B cell (primary cell): ENCODE results near the gene NES. TPM values are rescaled to one million over a fixed set of nuclear protein-coding genes. Genes with fewer than 3 reads are reported as not detected.

Experiments
- ATAC-seq: fragments of 200-7000 bp; cut with Tn5 transposase; one replicate; pipeline ENCODE4 v1.10.0; 2021; ENCODE audit warnings: low read depth, mild to moderate bottlenecking, moderate number of reproducible peaks, moderate library complexity
- CTCF ChIA-PET: fragments of 350-600 bp; sonication (Branson Sonifier 250); formaldehyde crosslinking; loops from one replicate; lab custom pipeline; 2021; ENCODE audit warnings: antibody characterized with exemption, inconsistent platforms; lab: Charles Lee
- POLR2A ChIA-PET: fragments of 350-600 bp; sonication (Branson Sonifier 250); formaldehyde crosslinking; loops from one replicate; lab custom pipeline; 2021; ENCODE audit warnings: antibody characterized with exemption; lab: Charles Lee
- DNase-seq: peaks from one replicate; pipeline ENCODE4 v3.0.0; 2013
- H2AFZ ChIP-seq: 2 replicates; pipeline ENCODE4 v1.6.1; 2012; ENCODE audit warnings: mild to moderate bottlenecking, low read depth, low read length; ENCODE audit not compliant: insufficient read depth, poor library complexity, severe bottlenecking
- H3K27ac ChIP-seq, 2 donors: 1 replicate in 1 of 2; 2 replicates in 1 of 2; pipeline ENCODE4 v1.5.1; 2012 to 2013; ENCODE audit warnings: low read length in 2 of 2, mild to moderate bottlenecking in 2 of 2, moderate library complexity in 1 of 2
- H3K27me3 ChIP-seq, 4 experiments: fragments of 200-600 bp in 1 of 4; sonication (generic) in 1 of 4; replicated peaks in 1 of 4; 1 replicate in 2 of 4; 2 replicates in 2 of 4; pipeline versions ENCODE4 v1.6.1 to v1.7.0; 2013 to 2016; ENCODE audit warnings: low read length in 3 of 4, mild to moderate bottlenecking in 2 of 4, mixed read lengths in 1 of 4, moderate library complexity in 1 of 4; ENCODE audit not compliant: insufficient read depth in 4 of 4, control insufficient read depth in 3 of 4; ENCODE audit errors: control extremely low read depth in 1 of 4
- H3K36me3 ChIP-seq, 2 experiments: replicated peaks in 1 of 2; 1 replicate in 1 of 2; 2 replicates in 1 of 2; pipeline versions ENCODE4 v1.6.1 to v1.7.1; 2013; ENCODE audit warnings: low read length in 1 of 2; ENCODE audit not compliant: insufficient read depth in 2 of 2, control insufficient read depth in 1 of 2; ENCODE audit errors: control extremely low read depth in 1 of 2, extremely low read depth in 1 of 2
- H3K4me1 ChIP-seq, 2 donors: fragments of 200-600 bp in 1 of 2; sonication (generic) in 1 of 2; 1 replicate in 1 of 2; 2 replicates in 1 of 2; pipeline versions ENCODE4 v1.5.1 to v1.6.1; 2013 to 2017; ENCODE audit warnings: low read length in 2 of 2; ENCODE audit not compliant: control insufficient read depth in 2 of 2, insufficient read depth in 2 of 2
- H3K4me2 ChIP-seq: replicated peaks from 2 replicates; pipeline ENCODE3; 2012; ENCODE audit warnings: mild to moderate bottlenecking, low read depth, low read length; ENCODE audit not compliant: poor library complexity, severe bottlenecking
- H3K4me3 ChIP-seq, 5 experiments: fragments of 200-600 bp in 1 of 5; sonication (generic) in 1 of 5; 1 replicate in 3 of 5; 2 replicates in 2 of 5; pipeline versions ENCODE4 v1.5.1 to v1.7.0; 2011 to 2016; ENCODE audit warnings: low read length in 4 of 5, mild to moderate bottlenecking in 4 of 5, low read depth in 2 of 5, control low read depth in 1 of 5, moderate library complexity in 1 of 5; ENCODE audit not compliant: insufficient read depth in 1 of 5; ENCODE audit errors: control extremely low read depth in 1 of 5, extremely low read depth in 1 of 5
- H3K79me2 ChIP-seq: fragments of 200-600 bp; sonication (generic); one replicate; pipeline ENCODE4 v1.6.0; 2016; ENCODE audit warnings: low read length; ENCODE audit not compliant: control insufficient read depth, insufficient read depth
- H3K9ac ChIP-seq: fragments of 200-600 bp; sonication (generic); 2 replicates; pipeline ENCODE4 v1.6.1; 2017; ENCODE audit warnings: mild to moderate bottlenecking, low read length, moderate library complexity
- H3K9me3 ChIP-seq, 3 donors: one replicate each; pipeline versions ENCODE4 v1.6.1 to v1.7.1; 2013; ENCODE audit warnings: low read length in 2 of 3; ENCODE audit not compliant: control insufficient read depth in 2 of 3, insufficient read depth in 1 of 3; ENCODE audit errors: control extremely low read depth in 1 of 3
- H4K20me1 ChIP-seq: 2 replicates; pipeline ENCODE4 v1.6.0; 2012; ENCODE audit warnings: mild to moderate bottlenecking, low read length; ENCODE audit not compliant: insufficient read depth, control insufficient read depth, poor library complexity, severe bottlenecking
- H3K27ac Mint-ChIP-seq: one replicate; pipeline ENCODE4 v1.8.0; 2021; ENCODE audit warnings: mixed read lengths
- H3K27me3 Mint-ChIP-seq: one replicate; pipeline ENCODE4 v1.8.0; 2021; ENCODE audit warnings: mixed read lengths
- H3K4me1 Mint-ChIP-seq: one replicate; pipeline ENCODE4 v1.8.0; 2021; ENCODE audit warnings: mixed read lengths
- H3K4me3 Mint-ChIP-seq: one replicate; pipeline ENCODE4 v1.8.0; 2021; ENCODE audit warnings: mixed read lengths
- H3K9me3 Mint-ChIP-seq: one replicate; pipeline ENCODE4 v1.8.0; 2022; ENCODE audit warnings: mixed read lengths; ENCODE audit not compliant: insufficient read depth
- CTCF ChIP-seq: fragments of 200-600 bp; IDR thresholded peaks from one replicate; pipeline ENCODE4 v1.8.0; 2022; ENCODE audit warnings: antibody characterized with exemption, mild to moderate bottlenecking
- EZH2 ChIP-seq: IDR thresholded peaks from 2 replicates; pipeline ENCODE4 v1.6.1; 2012; ENCODE audit warnings: borderline replicate concordance, low read depth, mild to moderate bottlenecking, moderate library complexity, low read length; ENCODE audit not compliant: insufficient read depth, poor library complexity, severe bottlenecking
- WGBS: methylation state at CpG from one replicate; pipeline ENCODE4 v1.1.5; 2013; ENCODE audit warnings: missing lambda C conversion rate; ENCODE audit not compliant: insufficient coverage; 5-methylcytosine and 5-hydroxymethylcytosine counted together
- intact Hi-C: fragments of 100-400 bp; cut with micrococcal nuclease; formaldehyde crosslinking; loops from one replicate; pipeline ENCODE4 v1.10.0; 2022
- polyA plus RNA-seq: library from polyadenylated mRNA; depleted of rRNA; stranded (reverse); fragments of >200 nt; gene quantifications from 2 replicates; pipeline ENCODE4 v1.2.3, GENCODE V29; 2012
- total RNA-seq, 2 donors: library from RNA; stranded (reverse); fragments of 120-200 nt in 1 of 2; gene quantifications; 1 replicate in 1 of 2; 2 replicates in 1 of 2; pipeline versions ENCODE4 v1.2.3 to v1.2.4, GENCODE V29; 2013 to 2022

Gene NES
- total and polyA plus RNA-seq, 2 donors (not counting 1 experiment from before 2014, with no cell fraction given): 0.05 TPM; not detected in 1

- DNase-seq: no peak
- Histone ChIP-seq H3K4me1 (peaks cover 28% of the 10 kb centered on the region in 2 donors), H3K36me3 (no peaks in the 10 kb centered on the region), H3K4me3 (no peak overlapping the region), H4K20me1 (peaks cover 7% of the 10 kb centered on the region), H2AFZ (no peak overlapping the region), H3K4me2 (peak overlapping the region; percentile 99), H3K27ac (no peak overlapping the region), H3K27me3 (peaks cover 3 to 40% (median 25%) of the 10 kb centered on the region in 4 experiments), H3K79me2 (no peaks in the 10 kb centered on the region), H3K9ac (no peak overlapping the region), H3K9me3 (peaks cover 0 to 3% (median 0%) of the 10 kb centered on the region in 3 donors)
- ATAC-seq: no peak
- Mint-ChIP-seq H3K27ac (peak overlapping the region; percentile 42), H3K9me3 (no peaks in the 10 kb centered on the region), H3K4me3 (peak overlapping the region; percentile 89), H3K4me1 (peaks cover 32% of the 10 kb centered on the region), H3K27me3 (peaks cover 16% of the 10 kb centered on the region)
- 83% methylated on average over 3 of the region's 8 CpGs for WGBS
- POLR2A ChIA-PET: interaction anchor here (2.1 kb wide), 1 partner anchor 21 kb away, joined by 7 read pairs; the partner anchor contains the start of genes ISG20L2 and METTL25B
- TF ChIP-seq EZH2: no peak
- no peak for TF ChIP-seq CTCF
- CTCF ChIA-PET: interaction anchor here (1.5 to 7.6 kb wide), 8 partner anchors 8 to 182 kb away, joined by 4 to 80 read pairs (median 8); partner anchors contain the start of genes ISG20L2 and METTL25B
- intact Hi-C loops: loop anchor here (5.0 kb wide), 1 partner anchor 155 kb away; the partner anchor contains the start of gene NTRK1
Observed at GRCh38 chr1:156707417-156708217, 30.4 kb upstream of the NES start.
